Measurements from ENCODE around the gene GET4.

GET4 gene

GRCh38 chr7:885261-885892 lies 9.0 kb downstream of the GET4 start:
- H3K27ac ChIP-seq = no peak overlapping the region
- TF ChIP-seq ZFX (IDR thresholded peaks at IDR 0.05; ENCODE audit: borderline replicate concordance) (no peak), CTCF (IDR thresholded peaks at IDR 0.05) (no peak)

- TF ChIP-seq ZFX (IDR thresholded peaks at IDR 0.05; ENCODE audit: borderline replicate concordance) = no peak
- no peak for TF ChIP-seq CTCF (IDR thresholded peaks at IDR 0.05)
- no peak overlapping the region for H3K27ac ChIP-seq
These were observed 9.7 kb downstream of the GET4 start for GRCh38 chr7:885893-886625.

GRCh38 chr7:886626-887487 lies 10.5 kb downstream of the GET4 start:
- TF ChIP-seq ZFX (IDR thresholded peaks at IDR 0.05; ENCODE audit: borderline replicate concordance) (no peak), CTCF (IDR thresholded peaks at IDR 0.05) (no peak)
- no peak overlapping the region for H3K27ac ChIP-seq

- TF ChIP-seq ZFX (IDR thresholded peaks at IDR 0.05; ENCODE audit: borderline replicate concordance) = no peak
- TF ChIP-seq CTCF (IDR thresholded peaks at IDR 0.05) = no peak
- H3K27ac ChIP-seq = 0 out of 2 replicates have a peak overlapping the region, but pooled peaks have one; percentile 2
These were observed 11.1 kb downstream of the GET4 start for GRCh38 chr7:887488-887820.

GRCh38 chr7:888081-889024 lies 12.0 kb downstream of the GET4 start:
- TF ChIP-seq ZFX (IDR thresholded peaks at IDR 0.05; ENCODE audit: borderline replicate concordance) (no peak), CTCF (IDR thresholded peaks at IDR 0.05) (no peak)
- H3K27ac ChIP-seq = 0 out of 2 replicates have a peak overlapping the region, but pooled peaks have one; percentile 2

GRCh38 chr7:889025-889390 lies 12.7 kb downstream of the GET4 start:
- no peak overlapping the region for H3K27ac ChIP-seq
- TF ChIP-seq CTCF (IDR thresholded peaks at IDR 0.05) = no peak
- no peak for TF ChIP-seq ZFX (IDR thresholded peaks at IDR 0.05; ENCODE audit: borderline replicate concordance)

All from 22Rv1 (cell line).